ENCODE results near the gene TCEANC.
A peak's percentile ranks its signal among the peaks of the same experiment; 100 is the strongest.

Gene TCEANC

GRCh38 chrX:13688958-13689740, 36.2 kb downstream of the TCEANC start, which contains the start of gene RAB9A (continued):
- no peak for TF ChIP-seq ZBTB11 (tag by site-specific recombination; conservative IDR thresholded peaks at IDR 0.05; ENCODE audit: low read depth)
- no peak for TF ChIP-seq ZNF658 (tag by site-specific recombination; IDR thresholded peaks at IDR 0.05)
- TF ChIP-seq SETDB1 (IDR thresholded peaks at IDR 0.05; ENCODE audit: insufficient read length, low read length): no peak
- no peak for TF ChIP-seq ZNF473 (tag by site-specific recombination; IDR thresholded peaks at IDR 0.05)
- no peak for TF ChIP-seq ZNF776 (tag by site-specific recombination; IDR thresholded peaks at IDR 0.05; ENCODE audit: borderline replicate concordance)
- peak; percentile 93 for TF ChIP-seq IKZF3 (tag by site-specific recombination; IDR thresholded peaks at IDR 0.05)
- TF ChIP-seq ZNF843 (tag by site-specific recombination; IDR thresholded peaks at IDR 0.05): peak; percentile 37; the same call in 1 of the 2 replicates
- no peak for TF ChIP-seq ZNF544 (tag by site-specific recombination; IDR thresholded peaks at IDR 0.05)
- no peak for TF ChIP-seq ZNF133 (tag by site-specific recombination; IDR thresholded peaks at IDR 0.05)
- no peak for TF ChIP-seq ZNF266 (tag by site-specific recombination; IDR thresholded peaks at IDR 0.05; ENCODE audit: low read depth)
- TF ChIP-seq ZNF76 (tag by site-specific recombination; IDR thresholded peaks at IDR 0.05; ENCODE audit: borderline replicate concordance, low read depth): peak; percentile 43; the same call in 1 of the 2 replicates
- no peak for TF ChIP-seq ZNF239 (tag by site-specific recombination; IDR thresholded peaks at IDR 0.05)
- TF ChIP-seq ZBTB48 (tag by site-specific recombination; IDR thresholded peaks at IDR 0.05): no peak; the same call in 1 of the 2 replicates
- no peak for TF ChIP-seq ZNF274 (IDR thresholded peaks at IDR 0.05; ENCODE audit: low read length)
- TF ChIP-seq ZNF274 (tag by site-specific recombination; IDR thresholded peaks at IDR 0.05; ENCODE audit: borderline replicate concordance): no peak
- no peak; the same call in none of the 2 replicates for TF ChIP-seq ZNF335 (tag by site-specific recombination; conservative IDR thresholded peaks at IDR 0.05)
- peak; percentile 80 for TF ChIP-seq GLIS1 (tag by site-specific recombination; IDR thresholded peaks at IDR 0.05)
- TF ChIP-seq ZSCAN5A (tag by site-specific recombination; IDR thresholded peaks at IDR 0.05): peak; percentile 72; the same call in 1 of the 2 replicates
- no peak for TF ChIP-seq GLI4 (tag by site-specific recombination; IDR thresholded peaks at IDR 0.05)
- no peak for TF ChIP-seq ZNF837 (tag by site-specific recombination; IDR thresholded peaks at IDR 0.05)
- TF ChIP-seq ZNF114 (tag by site-specific recombination; IDR thresholded peaks at IDR 0.05): no peak
- TF ChIP-seq ZNF174 (tag by site-specific recombination; IDR thresholded peaks at IDR 0.05): no peak
- no peak for TF ChIP-seq ATF2 (tag by site-specific recombination; IDR thresholded peaks at IDR 0.05; ENCODE audit: low read depth)
- no peak for TF ChIP-seq ZNF639 (tag by site-specific recombination; IDR thresholded peaks at IDR 0.05)
- no peak for TF ChIP-seq ZNF184 (tag by site-specific recombination; IDR thresholded peaks at IDR 0.05)
- TF ChIP-seq ZNF16 (tag by site-specific recombination; IDR thresholded peaks at IDR 0.05; ENCODE audit: low read depth): no peak
- TF ChIP-seq PATZ1 (tag by site-specific recombination; IDR thresholded peaks at IDR 0.05): peak; percentile 63
- TF ChIP-seq ZBTB1 (tag by site-specific recombination; IDR thresholded peaks at IDR 0.05): 0 out of 2 replicates have a peak, but pooled peaks have one; percentile 45
- peak; percentile 9; the same call in 1 of the 2 replicates for TF ChIP-seq CTCF (tag by site-specific recombination; IDR thresholded peaks at IDR 0.05)
